ENCODE data around the gene VKORC1. TPM values are rescaled to one million over a fixed set of nuclear protein-coding genes. Genes with fewer than 3 reads are reported as not detected.

VKORC1 gene
- total and polyA plus RNA-seq, 2 of the 4 experiments (the other 2 are of a cell fraction), result 65.2 to 317 TPM

GRCh38 chr16:31099860-31100638 is 5.5 kb upstream of the VKORC1 start:
- DNase-seq, result peak; percentile 82
- no peaks in the 10 kb centered on the region for H3K27me3 ChIP-seq (ENCODE audit: control insufficient read depth, insufficient read depth, low read length)

More at GRCh38 chr16:31099860-31100638, 5.5 kb upstream of the VKORC1 start:
- Histone ChIP-seq H2AK5ac (ENCODE audit: low read depth, low read length) (peak overlapping the region; percentile 43; the same call in 1 of the 2 replicates), H3K56ac (ENCODE audit: extremely low read depth, insufficient read depth, low read length) (no peak overlapping the region), H4K8ac (ENCODE audit: low read depth in 2 of 2, low read length in 2 of 2) (no peak overlapping the region), H4K5ac (ENCODE audit: low read depth, low read length) (no peak overlapping the region), H3K4me1 (ENCODE audit: control insufficient read depth, insufficient read depth, low read length) (no peaks in the 10 kb centered on the region), H2AFZ (replicated peaks; ENCODE audit: low read length, poor library complexity) (peak overlapping the region; percentile 4), H3K27ac (ENCODE audit: insufficient read depth, low read length) (no peak overlapping the region), H3K23ac (ENCODE audit: low read depth, low read length) (no peak overlapping the region), H2BK120ac (ENCODE audit: low read depth, low read length) (no peak overlapping the region), H2BK15ac (ENCODE audit: low read depth, low read length) (no peak overlapping the region), H3K36me3 (ENCODE audit: control insufficient read depth, insufficient read depth, low read length) (no peaks in the 10 kb centered on the region), H3K4me2 (ENCODE audit: low read depth, low read length) (no peak overlapping the region), H4K20me1 (ENCODE audit: insufficient read depth, low read length) (no peaks in the 10 kb centered on the region), H3K4ac (ENCODE audit: low read depth, low read length) (no peak overlapping the region), H3K18ac (ENCODE audit: low read depth, low read length) (no peak overlapping the region), H4K91ac (ENCODE audit: insufficient read depth, low read depth, low read length) (no peak overlapping the region), H3K4me3 (ENCODE audit: insufficient read depth, low read depth, low read length) (no peak overlapping the region), H2BK5ac (ENCODE audit: low read depth, low read length, poor library complexity, severe bottlenecking) (no peak overlapping the region), H3K9me1 (ENCODE audit: insufficient read depth, low read length) (peaks cover 8% of the 10 kb centered on the region; the same call in 1 of the 2 replicates), H3K14ac (replicated peaks; ENCODE audit: low read depth, low read length) (no peak overlapping the region), H2AK9ac (replicated peaks; ENCODE audit: low read depth, low read length, poor library complexity) (no peak overlapping the region), H3K79me1 (ENCODE audit: low read depth in 1 of 2, low read length in 2 of 2) (0 out of 4 replicates have a peak, but pooled peaks cover 0 to 7% of the 10 kb centered on the region in 2 experiments), H2BK20ac (ENCODE audit: low read depth, low read length) (peak overlapping the region; percentile 1), H3K9ac (ENCODE audit: low read depth, low read length) (no peak overlapping the region), H3K9me3 (ENCODE audit: control insufficient read depth, insufficient read depth, low read length) (peaks cover 4% of the 10 kb centered on the region)
- peak; percentile 16; the same call in 1 of the 2 replicates for TF ChIP-seq NFE2L2 (IDR thresholded peaks at IDR 0.05; ENCODE audit: low read depth, low read length)
- no peak for TF ChIP-seq MXI1 (IDR thresholded peaks at IDR 0.05; ENCODE audit: borderline replicate concordance, low read depth, low read length)
- no peak for TF ChIP-seq CTCF (conservative IDR thresholded peaks at IDR 0.05; ENCODE audit: low read depth, low read length)
- no peak for TF ChIP-seq POLR2A (IDR thresholded peaks at IDR 0.05; ENCODE audit: low read depth, low read length)
- intact Hi-C loops (cut with micrococcal nuclease) (no loop called here), dilution Hi-C loops (cut with HindIII; ENCODE audit: low sequenced_read_pairs, unreplicated experiment) (no loop called here), in situ Hi-C loops (cut with MboI; ENCODE audit: low sequenced_read_pairs) (no loop called here)
- CTCF ChIA-PET, result interaction anchor here (0.6 to 1.6 kb wide), 4 partner anchors 14 to 567 kb away, joined by 3 to 4 read pairs (median 4); partner anchors contain the start of gene KAT8
- WGBS, 2 experiments (ENCODE audit: extremely low coverage in 2 of 2, insufficient read length in 1 of 2), result 33% methylated on average over 2 of the region's 4 CpGs; no CpG with 5 or more reads in 1 of the 2 experiments
- BruUV-seq (replicated peaks), result no TSS peak
- POLR2A ChIA-PET (ENCODE audit: unreplicated experiment), result no interaction called here
- peak; percentile 60 for ATAC-seq (ENCODE audit: low read depth)
